ENCODE measurements around the gene ADAMTS12.

Gene ADAMTS12

DNA sequence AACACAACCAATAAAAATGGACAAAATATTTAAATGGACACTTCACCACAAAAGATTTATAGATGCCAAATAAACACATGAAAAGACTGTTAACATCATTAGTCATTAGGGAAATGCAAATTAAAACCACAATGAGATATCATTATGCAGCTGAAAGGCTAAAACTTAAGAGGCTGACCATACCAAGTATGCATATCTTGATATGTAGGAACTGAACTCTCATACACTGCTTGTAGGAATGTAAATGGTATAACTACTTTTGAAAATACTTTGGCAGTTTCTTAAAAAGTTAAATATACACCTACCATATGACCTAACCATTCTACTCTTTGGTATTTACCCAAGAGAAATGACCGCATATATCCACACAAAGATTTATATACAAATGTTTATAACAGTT, 13.6 kb upstream of the ADAMTS12 start:
- no peak overlapping the region for H2AFZ ChIP-seq
- no peaks in the 10 kb centered on the region for H3K79me2 ChIP-seq
- H3K4me1 ChIP-seq: no peaks in the 10 kb centered on the region
- no peak overlapping the region for H3K4me2 ChIP-seq (ENCODE audit: low read length)
- H3K27ac ChIP-seq: no peak overlapping the region
- H3K9ac ChIP-seq: no peak overlapping the region
- no peaks in the 10 kb centered on the region for H3K27me3 ChIP-seq (ENCODE audit: control insufficient read depth, insufficient read depth, low read length)
- peaks cover 4% of the 10 kb centered on the region for H3K9me3 ChIP-seq (ENCODE audit: control insufficient read depth, low read length)
- H3K4me3 ChIP-seq (ENCODE audit: low read depth, low read length): no peak overlapping the region
- H3K36me3 ChIP-seq (ENCODE audit: control insufficient read depth, insufficient read depth, low read length): no peaks in the 10 kb centered on the region
- TF ChIP-seq, protein P1, sequence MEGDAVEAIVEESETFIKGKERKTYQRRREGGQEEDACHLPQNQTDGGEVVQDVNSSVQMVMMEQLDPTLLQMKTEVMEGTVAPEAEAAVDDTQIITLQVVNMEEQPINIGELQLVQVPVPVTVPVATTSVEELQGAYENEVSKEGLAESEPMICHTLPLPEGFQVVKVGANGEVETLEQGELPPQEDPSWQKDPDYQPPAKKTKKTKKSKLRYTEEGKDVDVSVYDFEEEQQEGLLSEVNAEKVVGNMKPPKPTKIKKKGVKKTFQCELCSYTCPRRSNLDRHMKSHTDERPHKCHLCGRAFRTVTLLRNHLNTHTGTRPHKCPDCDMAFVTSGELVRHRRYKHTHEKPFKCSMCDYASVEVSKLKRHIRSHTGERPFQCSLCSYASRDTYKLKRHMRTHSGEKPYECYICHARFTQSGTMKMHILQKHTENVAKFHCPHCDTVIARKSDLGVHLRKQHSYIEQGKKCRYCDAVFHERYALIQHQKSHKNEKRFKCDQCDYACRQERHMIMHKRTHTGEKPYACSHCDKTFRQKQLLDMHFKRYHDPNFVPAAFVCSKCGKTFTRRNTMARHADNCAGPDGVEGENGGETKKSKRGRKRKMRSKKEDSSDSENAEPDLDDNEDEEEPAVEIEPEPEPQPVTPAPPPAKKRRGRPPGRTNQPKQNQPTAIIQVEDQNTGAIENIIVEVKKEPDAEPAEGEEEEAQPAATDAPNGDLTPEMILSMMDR (IDR thresholded peaks at IDR 0.05): no peak

DNA sequence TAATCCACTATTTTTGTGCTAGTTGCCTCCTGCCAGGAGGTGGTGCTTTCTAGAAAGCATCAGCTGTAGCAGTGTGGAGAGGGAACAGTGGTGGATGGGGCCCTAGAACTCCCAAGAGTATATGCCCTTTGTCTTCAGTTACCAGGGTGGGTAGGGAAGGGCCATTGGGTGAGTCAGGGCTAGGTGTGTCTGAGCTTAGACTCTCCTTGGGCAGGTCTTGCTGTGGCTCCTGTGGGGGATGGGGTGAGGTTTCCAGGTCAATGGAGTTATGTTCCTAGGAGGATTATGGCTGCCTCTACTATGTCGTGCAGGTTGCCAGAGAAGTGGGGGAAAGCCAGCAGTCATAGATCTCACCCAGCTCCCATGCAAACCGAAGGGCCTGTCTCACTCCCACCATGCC, 11.3 kb upstream of the ADAMTS12 start:
- H3K4me3 ChIP-seq (ENCODE audit: low read depth, low read length): no peak overlapping the region
- H3K27me3 ChIP-seq (ENCODE audit: control insufficient read depth, insufficient read depth, low read length): no peaks in the 10 kb centered on the region
- H3K27ac ChIP-seq: no peak overlapping the region
- H3K9me3 ChIP-seq (ENCODE audit: control insufficient read depth, low read length): peaks cover 4% of the 10 kb centered on the region
- H2AFZ ChIP-seq: no peak overlapping the region
- no peaks in the 10 kb centered on the region for H3K79me2 ChIP-seq
- H3K4me2 ChIP-seq (ENCODE audit: low read length): no peak overlapping the region
- TF ChIP-seq, protein P1 (IDR thresholded peaks at IDR 0.05): no peak
- H3K36me3 ChIP-seq (ENCODE audit: control insufficient read depth, insufficient read depth, low read length): no peaks in the 10 kb centered on the region
- H3K4me1 ChIP-seq: no peaks in the 10 kb centered on the region
- H3K9ac ChIP-seq: no peak overlapping the region

DNA sequence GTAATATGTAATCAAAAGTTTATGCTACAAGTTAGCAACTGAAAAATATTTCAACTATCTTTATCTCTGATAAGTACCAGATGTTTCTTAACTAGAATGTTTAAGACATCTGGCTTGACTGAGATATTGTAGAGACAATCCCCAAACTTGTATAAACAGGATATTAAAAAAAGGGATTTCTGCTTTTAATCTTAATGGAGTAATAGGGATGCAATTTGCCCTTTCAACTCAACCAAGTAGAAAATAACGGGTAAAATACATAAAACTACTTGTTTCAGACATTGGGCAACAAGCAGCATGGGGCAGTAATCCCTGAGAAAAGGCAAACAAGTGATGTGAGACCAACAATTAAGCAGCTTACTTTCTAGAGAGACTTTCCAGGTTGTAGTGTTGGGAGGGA, 9.4 kb upstream of the ADAMTS12 start:
- Histone ChIP-seq H3K27ac (no peak overlapping the region), H3K27me3 (ENCODE audit: control insufficient read depth, insufficient read depth, low read length) (no peaks in the 10 kb centered on the region), H3K9ac (no peak overlapping the region), H3K4me3 (ENCODE audit: low read depth, low read length) (no peak overlapping the region), H3K79me2 (no peaks in the 10 kb centered on the region), H3K9me3 (ENCODE audit: control insufficient read depth, low read length) (no peaks in the 10 kb centered on the region), H3K36me3 (ENCODE audit: control insufficient read depth, insufficient read depth, low read length) (no peaks in the 10 kb centered on the region), H3K4me1 (no peaks in the 10 kb centered on the region), H2AFZ (no peak overlapping the region), H3K4me2 (ENCODE audit: low read length) (no peak overlapping the region)
- TF ChIP-seq, protein P1 (IDR thresholded peaks at IDR 0.05): no peak

DNA sequence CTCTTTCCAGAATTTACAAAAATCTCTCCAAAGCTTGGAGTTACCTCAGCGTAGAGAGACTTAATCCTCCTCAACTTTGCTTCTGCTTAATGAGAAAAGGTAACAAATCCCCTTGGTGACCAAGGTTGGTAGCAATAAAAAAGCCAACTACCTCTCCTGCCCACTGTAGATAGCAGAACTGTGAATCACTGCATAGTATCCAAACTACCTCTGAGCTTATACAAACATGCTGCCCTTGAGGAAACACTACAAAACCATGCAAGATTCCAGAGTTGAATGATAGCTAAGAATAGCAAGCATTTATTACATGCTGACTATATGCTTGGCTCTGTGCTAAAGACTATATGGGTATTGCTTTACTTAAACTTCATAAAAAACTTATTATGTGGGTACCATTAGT, 2.8 kb upstream of the ADAMTS12 start:
- no peaks in the 10 kb centered on the region for H3K9me3 ChIP-seq (ENCODE audit: control insufficient read depth, low read length)

DNA sequence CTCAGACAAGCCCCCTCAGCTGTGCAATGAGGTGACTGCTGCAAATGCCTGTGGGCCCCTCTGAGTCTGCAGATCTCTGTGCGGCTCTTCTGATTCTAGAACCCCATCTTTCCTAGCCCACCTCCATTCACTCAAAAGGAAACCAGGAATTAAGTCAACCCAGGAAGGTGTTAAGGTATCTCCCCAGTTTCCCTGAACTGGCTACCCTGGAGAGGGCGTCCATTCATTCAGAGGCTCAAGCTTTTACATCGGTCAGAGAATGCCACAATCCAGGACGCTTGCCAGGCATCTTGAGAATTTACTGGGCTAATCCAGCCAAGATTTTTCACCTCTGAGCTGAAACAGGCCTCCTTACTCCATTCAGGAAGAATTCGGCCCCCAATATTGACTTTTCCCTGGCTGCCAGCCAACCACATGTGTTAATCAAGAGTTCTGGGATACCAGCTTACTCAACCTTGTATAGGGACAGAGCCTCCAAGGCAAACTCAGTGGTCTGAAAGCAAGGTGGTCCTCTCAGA, 889 bp upstream of the ADAMTS12 start:
- no peak overlapping the region for H3K4me3 ChIP-seq (ENCODE audit: low read depth, low read length)
- H3K9ac ChIP-seq: no peak overlapping the region
- no peaks in the 10 kb centered on the region for H3K27me3 ChIP-seq (ENCODE audit: control insufficient read depth, insufficient read depth, low read length)
- no peaks in the 10 kb centered on the region for H3K79me2 ChIP-seq
- no peak overlapping the region for H3K4me2 ChIP-seq (ENCODE audit: low read length)
- no peaks in the 10 kb centered on the region for H3K9me3 ChIP-seq (ENCODE audit: control insufficient read depth, low read length)
- H3K4me1 ChIP-seq: no peaks in the 10 kb centered on the region
- H3K27ac ChIP-seq: no peak overlapping the region
- no peaks in the 10 kb centered on the region for H3K36me3 ChIP-seq (ENCODE audit: control insufficient read depth, insufficient read depth, low read length)
- TF ChIP-seq, protein P1 (IDR thresholded peaks at IDR 0.05): no peak
- H2AFZ ChIP-seq: peak overlapping the region; percentile 51

More for the DNA sequence above, 2.8 kb upstream of the ADAMTS12 start:
- no peaks in the 10 kb centered on the region for H3K79me2 ChIP-seq
- no peaks in the 10 kb centered on the region for H3K36me3 ChIP-seq (ENCODE audit: control insufficient read depth, insufficient read depth, low read length)
- no peak overlapping the region for H2AFZ ChIP-seq
- H3K27me3 ChIP-seq (ENCODE audit: control insufficient read depth, insufficient read depth, low read length): no peaks in the 10 kb centered on the region
- no peak overlapping the region for H3K4me3 ChIP-seq (ENCODE audit: low read depth, low read length)
- H3K9ac ChIP-seq: no peak overlapping the region
- H3K27ac ChIP-seq: no peak overlapping the region
- TF ChIP-seq, protein P1 (IDR thresholded peaks at IDR 0.05): no peak
- H3K4me2 ChIP-seq (ENCODE audit: low read length): no peak overlapping the region
- H3K4me1 ChIP-seq: no peaks in the 10 kb centered on the region
